Tibial nerve (tissue), 4 donors: ENCODE results near the gene SAPCD1.

Experiments
- EP300 ChIP-seq, 2 donors: sonication (generic); formaldehyde crosslinking; IDR thresholded peaks; one replicate each; pipeline ENCODE4 v1.6.1; 2017; ENCODE audit warnings: antibody characterized with exemption in 2 of 2, mild to moderate bottlenecking in 1 of 2
- POLR2A ChIP-seq, 2 donors: fragments of 450-650 bp; IDR thresholded peaks; one replicate each; pipeline ENCODE4 v1.6.1; 2017; ENCODE audit warnings: antibody characterized with exemption in 2 of 2, mild to moderate bottlenecking in 2 of 2, moderate library complexity in 2 of 2
- TF ChIP-seq, protein P1 (sequence below), 5 experiments: fragments of 200-600 bp in 3 of 5; fragments of 450-650 bp in 2 of 5; sonication (generic) in 3 of 5; IDR thresholded peaks; one replicate each; pipeline ENCODE4 v1.5.1; 2016 to 2019; ENCODE audit warnings: antibody characterized with exemption in 5 of 5, mild to moderate bottlenecking in 3 of 5, moderate library complexity in 2 of 5

DNA sequence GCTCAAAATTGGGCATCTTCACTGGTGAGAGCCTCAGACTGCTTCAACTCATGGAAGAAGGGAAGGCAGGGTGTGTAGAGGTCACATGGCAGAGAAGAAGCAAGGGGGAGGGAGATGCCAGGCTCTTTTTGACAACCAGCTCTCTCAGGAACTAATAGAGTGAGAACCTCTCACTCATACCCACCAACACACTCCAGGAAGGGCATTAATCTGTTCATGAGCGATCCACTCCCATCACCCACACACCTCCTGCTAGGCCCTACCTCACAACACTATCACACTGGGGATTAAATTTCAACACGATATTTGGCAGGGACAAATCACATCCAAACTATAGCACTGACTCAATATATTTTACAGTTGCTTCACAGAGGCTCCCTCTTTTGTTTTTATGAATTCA, 20.6 kb upstream of the SAPCD1 start:
- no peak for TF ChIP-seq EP300 (IDR thresholded peaks at IDR 0.05)
- TF ChIP-seq, protein P1, sequence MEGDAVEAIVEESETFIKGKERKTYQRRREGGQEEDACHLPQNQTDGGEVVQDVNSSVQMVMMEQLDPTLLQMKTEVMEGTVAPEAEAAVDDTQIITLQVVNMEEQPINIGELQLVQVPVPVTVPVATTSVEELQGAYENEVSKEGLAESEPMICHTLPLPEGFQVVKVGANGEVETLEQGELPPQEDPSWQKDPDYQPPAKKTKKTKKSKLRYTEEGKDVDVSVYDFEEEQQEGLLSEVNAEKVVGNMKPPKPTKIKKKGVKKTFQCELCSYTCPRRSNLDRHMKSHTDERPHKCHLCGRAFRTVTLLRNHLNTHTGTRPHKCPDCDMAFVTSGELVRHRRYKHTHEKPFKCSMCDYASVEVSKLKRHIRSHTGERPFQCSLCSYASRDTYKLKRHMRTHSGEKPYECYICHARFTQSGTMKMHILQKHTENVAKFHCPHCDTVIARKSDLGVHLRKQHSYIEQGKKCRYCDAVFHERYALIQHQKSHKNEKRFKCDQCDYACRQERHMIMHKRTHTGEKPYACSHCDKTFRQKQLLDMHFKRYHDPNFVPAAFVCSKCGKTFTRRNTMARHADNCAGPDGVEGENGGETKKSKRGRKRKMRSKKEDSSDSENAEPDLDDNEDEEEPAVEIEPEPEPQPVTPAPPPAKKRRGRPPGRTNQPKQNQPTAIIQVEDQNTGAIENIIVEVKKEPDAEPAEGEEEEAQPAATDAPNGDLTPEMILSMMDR (IDR thresholded peaks at IDR 0.05) = no peak
- TF ChIP-seq POLR2A (IDR thresholded peaks at IDR 0.05) = no peak
